ENCODE data around the gene MICAL3.

- TF ChIP-seq CTCF (IDR thresholded peaks at IDR 0.05) = no peak
- no peak for TF ChIP-seq POLR2A (IDR thresholded peaks at IDR 0.05)
Measured at GRCh38 chr22:18059991-18060390, 35.6 kb upstream of the MICAL3 start.
